ENCODE data around the gene PRAC1.

Gene PRAC1

GRCh38 chr17:48746916-48747444 is 24.7 kb upstream of the PRAC1 start:
- no peak for DNase-seq

- DNase-seq, result no peak
These were observed 23.3 kb upstream of the PRAC1 start for GRCh38 chr17:48745381-48746275.

DNA sequence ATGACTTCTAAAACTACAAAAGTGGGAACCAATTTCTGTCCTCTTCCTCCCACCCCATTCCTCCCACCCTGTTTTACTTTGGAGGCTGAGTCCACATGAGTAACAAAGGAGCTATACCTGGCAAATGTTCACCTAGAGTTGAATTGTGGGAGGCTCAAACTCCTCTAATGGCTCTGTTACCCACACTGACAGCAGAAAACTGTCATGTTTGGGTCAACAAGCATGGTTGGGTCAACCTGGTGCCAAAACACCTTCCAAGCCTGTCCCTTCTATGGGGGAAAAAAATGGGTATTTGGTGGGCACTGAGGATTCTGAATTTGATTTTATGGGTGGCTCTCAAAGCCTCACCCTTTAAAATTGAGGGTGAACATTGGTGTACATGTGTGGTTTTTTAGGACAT is 18.2 kb upstream of the PRAC1 start:
- no peak for DNase-seq

DNA sequence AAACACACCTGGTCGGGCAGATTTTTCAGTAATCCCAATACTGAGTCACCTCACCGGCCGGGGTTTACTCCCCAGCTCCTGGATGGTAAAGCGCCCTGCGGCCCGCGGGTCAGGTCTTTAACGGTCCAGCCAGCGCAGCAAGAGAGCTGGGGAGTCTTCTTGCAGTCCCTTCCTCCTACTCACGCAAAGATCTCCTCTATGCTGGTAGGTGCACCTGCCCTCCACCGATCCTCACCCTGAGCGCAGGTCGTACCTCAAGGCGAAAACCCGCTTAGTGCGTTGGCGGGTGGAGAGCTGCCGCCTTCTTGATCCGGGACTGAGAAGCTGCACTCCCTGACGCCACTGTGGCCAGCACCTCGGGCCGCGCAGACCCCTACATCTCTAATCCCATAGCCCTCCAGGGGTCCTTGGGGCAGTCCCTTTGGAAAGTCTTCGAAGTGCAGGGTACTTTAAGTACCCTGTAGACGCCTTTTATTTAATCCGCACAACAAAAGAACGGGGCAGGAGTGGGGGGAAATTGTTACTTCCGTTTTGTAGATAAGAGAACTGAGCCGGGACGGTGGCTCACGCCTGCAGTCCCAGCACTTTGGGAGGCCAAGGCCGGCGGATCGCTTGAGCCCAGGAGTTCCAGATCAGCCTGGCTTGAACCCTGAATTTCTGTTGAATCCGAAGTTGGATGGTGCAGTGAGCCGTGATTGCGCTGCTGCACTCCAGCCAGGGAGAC is 16.6 kb upstream of the PRAC1 start:
- no peak for DNase-seq

DNA sequence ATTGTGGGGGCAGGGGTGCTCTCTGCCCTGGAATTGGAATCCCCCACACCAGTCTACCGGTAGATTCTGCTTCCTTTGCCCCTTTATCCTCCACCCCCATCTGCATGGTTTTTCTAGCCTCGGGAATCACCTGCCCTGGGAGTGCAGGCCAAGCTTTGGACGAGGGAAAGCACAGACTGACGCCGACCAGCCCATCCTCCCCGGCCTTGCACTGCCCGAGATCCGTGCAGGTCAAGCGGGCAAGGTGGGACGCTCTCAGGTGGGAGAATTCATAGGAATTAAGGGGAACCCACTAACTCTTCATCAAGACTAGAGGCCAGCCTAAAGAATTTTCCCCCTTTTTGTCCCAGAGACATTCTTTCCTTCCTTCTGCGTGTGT is 16.1 kb upstream of the PRAC1 start:
- no peak for DNase-seq

DNA sequence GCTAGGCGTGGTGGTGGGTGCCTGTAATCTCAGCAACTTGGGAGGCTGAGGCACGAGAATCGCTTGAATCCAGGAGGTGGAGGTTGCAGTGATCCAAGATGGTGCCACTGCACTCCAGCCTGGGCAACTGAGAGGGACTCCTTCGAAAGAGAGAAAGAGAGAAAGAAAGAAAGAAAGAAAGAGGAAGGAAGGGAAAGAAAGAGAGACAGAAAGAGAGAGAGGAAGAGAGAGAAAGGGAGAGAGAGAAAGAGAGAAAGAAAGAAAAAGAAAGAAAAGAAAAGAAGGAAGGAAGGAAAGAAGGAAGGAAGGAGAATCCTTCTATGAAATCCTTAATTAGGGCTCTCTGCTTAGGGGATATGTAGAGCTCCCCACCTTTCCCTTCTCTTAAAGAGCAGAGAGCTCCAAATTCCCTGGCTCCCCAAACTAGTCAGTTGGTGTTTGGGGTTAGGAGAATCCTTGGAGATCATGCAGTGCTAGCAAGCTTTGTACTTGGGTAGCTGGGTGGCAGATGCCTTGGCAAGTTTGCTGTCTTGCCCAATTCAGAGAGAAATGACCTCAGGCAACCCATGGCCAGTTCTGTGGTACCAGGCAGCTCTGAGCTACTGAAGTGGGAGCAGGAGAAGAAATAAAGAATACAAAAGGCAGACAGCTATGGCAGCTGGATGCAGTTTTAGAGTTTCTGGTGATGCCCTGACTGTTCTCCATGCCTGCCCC is 15.2 kb upstream of the PRAC1 start:
- no peak for DNase-seq

DNA sequence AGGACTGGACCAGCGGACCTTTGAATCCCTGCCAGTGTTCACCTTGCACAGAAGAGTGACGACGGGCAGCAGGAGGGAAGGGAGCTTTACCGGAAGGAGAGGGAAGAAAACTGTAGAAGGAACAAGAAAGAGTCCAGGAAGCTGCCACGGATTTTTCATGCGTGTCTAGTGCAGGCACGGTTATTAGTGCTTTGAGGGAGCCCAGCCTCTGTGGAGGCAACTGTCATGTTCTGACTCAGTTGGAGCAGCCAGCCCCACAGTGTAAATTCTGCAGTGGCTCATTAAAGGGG is 12.7 kb upstream of the PRAC1 start:
- DNase-seq, result no peak

- no peak for DNase-seq
These were observed 12.2 kb upstream of the PRAC1 start for GRCh38 chr17:48734333-48735061.

- no peak for DNase-seq
These were observed 11.5 kb upstream of the PRAC1 start for GRCh38 chr17:48733632-48734328.

GRCh38 chr17:48732688-48733629 is 10.6 kb upstream of the PRAC1 start:
- DNase-seq, result no peak

DNA sequence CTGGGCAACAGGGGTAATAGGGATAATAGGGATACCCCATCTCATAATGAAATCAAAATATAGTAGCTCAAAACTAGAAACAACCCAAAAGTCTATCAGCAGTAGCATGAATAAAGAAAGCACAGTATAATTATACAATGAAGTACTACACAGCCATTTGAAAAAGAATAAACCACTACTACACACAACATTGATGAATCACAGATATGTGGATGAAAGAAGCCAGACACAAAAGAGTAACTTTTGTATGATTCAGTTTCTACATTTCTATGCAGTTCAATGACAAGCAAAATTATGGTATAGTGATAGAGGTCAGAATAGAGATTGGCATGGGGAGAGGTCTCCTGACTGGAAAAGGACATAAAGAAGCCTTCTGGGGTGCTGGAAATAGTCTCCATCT is 9.0 kb upstream of the PRAC1 start:
- no peak for DNase-seq

GRCh38 chr17:48730240-48730550 is 7.9 kb upstream of the PRAC1 start:
- DNase-seq, result no peak

DNA sequence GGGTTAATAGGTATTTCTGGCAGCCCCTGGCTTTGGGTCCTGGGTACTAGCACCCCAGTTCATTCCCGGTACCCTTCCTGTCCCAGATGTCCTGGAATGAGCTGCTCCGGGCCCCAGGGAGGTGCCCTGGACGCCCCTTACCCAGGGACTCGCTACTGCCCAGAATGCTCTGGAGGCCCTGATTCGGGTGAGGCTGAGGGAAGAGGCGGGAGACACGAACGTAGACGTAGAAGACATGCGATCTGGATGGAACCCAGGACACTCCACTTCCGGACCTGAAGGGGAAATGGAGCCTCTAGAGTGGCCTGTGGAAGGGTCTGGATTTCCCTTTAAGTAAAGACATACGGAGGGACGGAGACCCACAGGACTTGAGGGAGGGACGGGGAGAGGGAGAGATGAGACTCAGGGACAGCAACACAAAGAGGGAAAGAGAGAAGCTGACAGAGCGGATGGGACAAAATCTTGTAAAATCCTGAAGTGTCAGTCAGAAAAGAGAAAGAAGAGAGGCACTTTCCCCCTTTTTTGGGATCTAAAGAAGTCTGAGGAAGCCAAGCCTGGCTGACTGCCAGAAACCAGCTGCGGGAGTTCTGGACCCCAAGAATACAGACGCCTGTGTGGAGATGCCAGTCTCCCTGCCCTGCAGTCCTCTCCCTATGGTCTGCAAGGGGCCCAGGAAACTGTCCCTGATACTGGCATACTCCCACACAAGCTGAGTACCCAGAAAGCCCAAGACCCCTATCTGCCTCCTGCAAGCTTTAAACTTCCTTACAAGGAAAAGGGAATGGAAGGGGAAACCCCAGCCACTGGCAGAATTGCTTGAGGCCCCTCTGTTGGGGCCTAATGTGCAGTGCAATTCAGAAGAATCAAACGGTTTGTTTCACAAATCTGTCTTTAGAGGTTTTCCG is 7.3 kb upstream of the PRAC1 start:
- no peak for DNase-seq

GRCh38 chr17:48728232-48729231 is 6.2 kb upstream of the PRAC1 start, which contains the start of gene HOXB13:
Gene HOXB13 (minus strand): TSS chr17:48728750. CDS start chr17:48728593, 157 bp downstream.
- no peak for DNase-seq

GRCh38 chr17:48727415-48728175 is 5.3 kb upstream of the PRAC1 start:
- no peak for DNase-seq

- DNase-seq, result no peak
These were observed 4.6 kb upstream of the PRAC1 start for GRCh38 chr17:48726916-48727286.

GRCh38 chr17:48726114-48726915 is 4.0 kb upstream of the PRAC1 start:
- no peak for DNase-seq

Measured in kidney glomerular epithelial cell (primary cell).